Neural cell (in vitro differentiated cells): ENCODE data around the gene NPAS3. TPM values are rescaled to one million over a fixed set of nuclear protein-coding genes. Genes with fewer than 3 reads are reported as not detected.

Source experiments
- H2AFZ ChIP-seq: fragments of 200-600, 300-800 bp; sonication (generic), shearing (Covaris generic); 2 replicates; pipeline ENCODE4 v1.6.0; 2014; ENCODE audit warnings: low read depth, mild to moderate bottlenecking, antibody characterized with exemption, low read length, moderate library complexity
- H3F3A ChIP-seq: fragments of 200-600 bp; shearing (Covaris generic); 2 replicates; pipeline ENCODE4 v1.6.1; 2016; ENCODE audit warnings: mild to moderate bottlenecking, moderate library complexity, mixed read lengths, antibody characterized with exemption, low read length; ENCODE audit not compliant: insufficient read depth, poor library complexity, severe bottlenecking
- H3K27ac ChIP-seq: fragments of 200-600, 300-800 bp; sonication (generic), shearing (Covaris generic); 2 replicates; pipeline ENCODE4 v1.5.1; 2014; ENCODE audit warnings: mild to moderate bottlenecking, low read length, moderate library complexity
- H3K27me3 ChIP-seq: fragments of 300-800, 200-600 bp; sonication (generic), shearing (Covaris generic); 2 replicates; pipeline ENCODE4 v1.6.0; 2014; ENCODE audit warnings: mild to moderate bottlenecking, low read depth, low read length, moderate library complexity; ENCODE audit not compliant: insufficient read depth
- H3K36me3 ChIP-seq: fragments of 300-800, 200-600 bp; sonication (generic), shearing (Covaris generic); 2 replicates; pipeline ENCODE4 v1.5.1; 2014; ENCODE audit warnings: mild to moderate bottlenecking, antibody characterized with exemption, low read length, moderate library complexity; ENCODE audit not compliant: insufficient read depth
- H3K4me2 ChIP-seq: fragments of 300-800, 200-600 bp; sonication (generic), shearing (Covaris generic); 2 replicates; pipeline ENCODE4 v1.6.0; 2014; ENCODE audit warnings: mild to moderate bottlenecking, low read length
- H3K4me3 ChIP-seq: fragments of 300-800, 200-600 bp; sonication (generic), shearing (Covaris generic); 2 replicates; pipeline ENCODE4 v1.5.1; 2014; ENCODE audit warnings: mild to moderate bottlenecking, low read length, moderate library complexity
- H3K79me2 ChIP-seq: fragments of 200-600 bp; shearing (Covaris generic); replicated peaks from 2 replicates; pipeline ENCODE4 v1.6.0; 2014; ENCODE audit warnings: mild to moderate bottlenecking, low read length, moderate library complexity; ENCODE audit not compliant: insufficient read depth
- H3K9ac ChIP-seq: fragments of 300-800, 200-600 bp; sonication (generic), shearing (Covaris generic); 2 replicates; pipeline ENCODE4 v1.6.1; 2016; ENCODE audit warnings: mild to moderate bottlenecking, low read length, mixed read lengths
- H3K9me2 ChIP-seq: fragments of 200-600 bp; shearing (Covaris generic); 2 replicates; pipeline ENCODE4 v1.6.1; 2016; ENCODE audit warnings: mild to moderate bottlenecking, low read length, mixed read lengths; ENCODE audit not compliant: insufficient read depth
- H3K9me3 ChIP-seq: fragments of 200-600, 300-800 bp; sonication (generic), shearing (Covaris generic); 2 replicates; pipeline ENCODE4 v1.6.1; 2016; ENCODE audit warnings: mild to moderate bottlenecking, mixed run types, low read length, moderate library complexity, mixed read lengths
- H4K20me1 ChIP-seq: fragments of 200-600 bp; shearing (Covaris generic); 2 replicates; pipeline ENCODE4 v1.6.1; 2016; ENCODE audit warnings: mild to moderate bottlenecking, mixed run types; ENCODE audit not compliant: insufficient read depth
- CTCF ChIP-seq: fragments of 450-650 bp; IDR thresholded peaks from 2 replicates; pipeline ENCODE4 v1.5.1; 2014; ENCODE audit warnings: antibody characterized with exemption, mild to moderate bottlenecking, moderate library complexity; ENCODE audit not compliant: poor library complexity, severe bottlenecking
- EP300 ChIP-seq: fragments of 450-650 bp; conservative IDR thresholded peaks from 2 replicates; pipeline ENCODE4 v1.6.1; 2014; ENCODE audit warnings: antibody characterized with exemption, mild to moderate bottlenecking, moderate library complexity; ENCODE audit not compliant: poor library complexity, severe bottlenecking
- EZH2 ChIP-seq: fragments of 200-600, 300-800 bp; shearing (Covaris generic), sonication (generic); IDR thresholded peaks from 2 replicates; pipeline ENCODE4 v1.6.1; 2014; ENCODE audit warnings: antibody characterized with exemption, low read length, borderline replicate concordance, mild to moderate bottlenecking; ENCODE audit not compliant: insufficient read depth, poor library complexity, severe bottlenecking
- MXI1 ChIP-seq: fragments of 450-650 bp; conservative IDR thresholded peaks from 2 replicates; pipeline ENCODE4 v1.6.1; 2014; ENCODE audit warnings: antibody characterized with exemption, mild to moderate bottlenecking; ENCODE audit not compliant: poor library complexity, severe bottlenecking
- POLR2AphosphoS5 ChIP-seq: IDR thresholded peaks from 2 replicates; pipeline ENCODE4 v1.6.1; 2012
- RAD21 ChIP-seq: fragments of 450-650 bp; conservative IDR thresholded peaks from 2 replicates; pipeline ENCODE4 v1.6.1; 2014; ENCODE audit warnings: antibody characterized with exemption, mild to moderate bottlenecking, moderate library complexity
- SMC3 ChIP-seq: fragments of 450-650 bp; conservative IDR thresholded peaks from 2 replicates; pipeline ENCODE4 v1.6.1; 2014; ENCODE audit warnings: antibody characterized with exemption, mild to moderate bottlenecking, moderate library complexity; ENCODE audit not compliant: poor library complexity
- TAF1 ChIP-seq: IDR thresholded peaks from 2 replicates; pipeline ENCODE4 v1.6.1; 2012; ENCODE audit warnings: low read depth
- polyA plus RNA-seq: library from polyadenylated mRNA; depleted of rRNA; stranded (reverse); fragments of >200 nt; gene quantifications from 2 replicates; pipeline ENCODE4 v1.2.3, GENCODE V29; 2014
- TF ChIP-seq, protein P1 (sequence below): IDR thresholded peaks from 2 replicates; pipeline ENCODE4 v1.6.1; 2012; ENCODE audit warnings: borderline replicate concordance

Gene NPAS3
- polyA plus RNA-seq, 1 donor from 2014 or later = 1.3 TPM

- H3K79me2 ChIP-seq = no peaks in the 10 kb centered on the region
- no peaks in the 10 kb centered on the region for H3K27me3 ChIP-seq
- no peaks in the 10 kb centered on the region for H3K36me3 ChIP-seq
- no peaks in the 10 kb centered on the region for H4K20me1 ChIP-seq
- H3K9me2 ChIP-seq = no peaks in the 10 kb centered on the region
- H3K27ac ChIP-seq = no peak overlapping the region
- H3K9me3 ChIP-seq = no peaks in the 10 kb centered on the region
- no peak overlapping the region for H2AFZ ChIP-seq
- no peaks in the 10 kb centered on the region for H3F3A ChIP-seq
- TF ChIP-seq MXI1 (no peak), RAD21 (no peak), EP300 (no peak), EZH2 (no peak), POLR2AphosphoS5 (no peak), TAF1 (no peak), SMC3 (no peak), CTCF (no peak)
- TF ChIP-seq, protein P1, sequence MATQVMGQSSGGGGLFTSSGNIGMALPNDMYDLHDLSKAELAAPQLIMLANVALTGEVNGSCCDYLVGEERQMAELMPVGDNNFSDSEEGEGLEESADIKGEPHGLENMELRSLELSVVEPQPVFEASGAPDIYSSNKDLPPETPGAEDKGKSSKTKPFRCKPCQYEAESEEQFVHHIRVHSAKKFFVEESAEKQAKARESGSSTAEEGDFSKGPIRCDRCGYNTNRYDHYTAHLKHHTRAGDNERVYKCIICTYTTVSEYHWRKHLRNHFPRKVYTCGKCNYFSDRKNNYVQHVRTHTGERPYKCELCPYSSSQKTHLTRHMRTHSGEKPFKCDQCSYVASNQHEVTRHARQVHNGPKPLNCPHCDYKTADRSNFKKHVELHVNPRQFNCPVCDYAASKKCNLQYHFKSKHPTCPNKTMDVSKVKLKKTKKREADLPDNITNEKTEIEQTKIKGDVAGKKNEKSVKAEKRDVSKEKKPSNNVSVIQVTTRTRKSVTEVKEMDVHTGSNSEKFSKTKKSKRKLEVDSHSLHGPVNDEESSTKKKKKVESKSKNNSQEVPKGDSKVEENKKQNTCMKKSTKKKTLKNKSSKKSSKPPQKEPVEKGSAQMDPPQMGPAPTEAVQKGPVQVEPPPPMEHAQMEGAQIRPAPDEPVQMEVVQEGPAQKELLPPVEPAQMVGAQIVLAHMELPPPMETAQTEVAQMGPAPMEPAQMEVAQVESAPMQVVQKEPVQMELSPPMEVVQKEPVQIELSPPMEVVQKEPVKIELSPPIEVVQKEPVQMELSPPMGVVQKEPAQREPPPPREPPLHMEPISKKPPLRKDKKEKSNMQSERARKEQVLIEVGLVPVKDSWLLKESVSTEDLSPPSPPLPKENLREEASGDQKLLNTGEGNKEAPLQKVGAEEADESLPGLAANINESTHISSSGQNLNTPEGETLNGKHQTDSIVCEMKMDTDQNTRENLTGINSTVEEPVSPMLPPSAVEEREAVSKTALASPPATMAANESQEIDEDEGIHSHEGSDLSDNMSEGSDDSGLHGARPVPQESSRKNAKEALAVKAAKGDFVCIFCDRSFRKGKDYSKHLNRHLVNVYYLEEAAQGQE = no peak
- H3K4me3 ChIP-seq = no peak overlapping the region
- no peak overlapping the region for H3K4me2 ChIP-seq
- H3K9ac ChIP-seq = no peak overlapping the region
These were observed 262.4 kb downstream of the NPAS3 start for GRCh38 chr14:33201116-33201515.

- no peaks in the 10 kb centered on the region for H4K20me1 ChIP-seq
- peak overlapping the region; percentile 27 for H3K9ac ChIP-seq
- no peaks in the 10 kb centered on the region for H3K9me2 ChIP-seq
- H3K36me3 ChIP-seq = no peaks in the 10 kb centered on the region
- H2AFZ ChIP-seq = no peak overlapping the region
- H3F3A ChIP-seq = no peaks in the 10 kb centered on the region
- TF ChIP-seq CTCF (no peak), EZH2 (no peak), TAF1 (no peak), MXI1 (no peak), POLR2AphosphoS5 (no peak), EP300 (no peak), RAD21 (no peak), SMC3 (no peak)
- TF ChIP-seq, protein P1 = no peak
- no peaks in the 10 kb centered on the region for H3K27me3 ChIP-seq
- H3K27ac ChIP-seq = peak overlapping the region; percentile 63
- no peaks in the 10 kb centered on the region for H3K79me2 ChIP-seq
- H3K4me2 ChIP-seq = peak overlapping the region; percentile 49
- H3K4me3 ChIP-seq = peak overlapping the region; percentile 31
- no peaks in the 10 kb centered on the region for H3K9me3 ChIP-seq
These were observed 268.3 kb downstream of the NPAS3 start for GRCh38 chr14:33206981-33207380.
